ENCODE data around the gene DIP2C. TPM values are rescaled to one million over a fixed set of nuclear protein-coding genes. Genes with fewer than 3 reads are reported as not detected.

DIP2C gene
- total RNA-seq, 4 donors from 2014 or later: 13.4 to 32.0 (median 18.4) TPM

DNA sequence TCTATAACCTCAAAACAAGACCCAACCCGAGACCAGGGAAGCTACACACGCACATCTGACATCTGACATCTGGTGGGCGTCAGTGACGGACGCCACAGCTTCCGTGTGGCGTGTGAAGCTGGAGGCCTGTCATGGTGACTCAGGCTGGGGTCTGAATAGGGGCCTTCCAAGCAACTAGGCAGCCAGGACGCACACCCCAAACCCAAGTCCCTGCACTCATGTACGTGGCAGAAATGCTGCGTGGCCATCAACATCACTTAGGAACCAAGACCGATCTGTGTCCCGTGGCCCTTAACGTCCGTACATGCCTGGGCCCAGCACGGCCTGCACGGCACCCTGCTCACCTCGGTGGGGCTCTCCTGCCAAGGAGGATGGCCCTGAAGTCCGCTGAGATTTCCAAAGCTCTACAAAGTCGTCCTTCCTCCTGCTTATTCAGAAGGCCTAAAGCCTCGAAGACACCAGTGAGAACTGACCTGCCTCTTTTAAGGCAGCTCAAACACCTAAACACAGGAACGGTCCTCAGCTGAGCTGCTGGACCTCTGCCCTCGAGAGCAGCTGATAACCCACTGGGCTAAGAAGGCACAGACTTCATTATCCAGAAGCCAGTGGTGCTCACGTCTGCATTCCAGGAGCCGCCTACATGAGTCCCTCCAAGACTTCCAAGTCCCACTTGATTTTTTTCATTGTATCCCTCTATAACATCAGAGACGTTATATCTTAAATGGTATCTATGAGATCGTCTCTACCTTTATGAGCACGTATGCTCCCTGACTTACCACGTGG is 82.5 kb downstream of the DIP2C start:
- Histone ChIP-seq H3K9me3 (no peaks in the 10 kb centered on the region), H3K4me3 (no peak overlapping the region), H3K36me3 (no peaks in the 10 kb centered on the region), H3K4me1 (peaks cover 9 to 16% (median 14%) of the 10 kb centered on the region in 4 donors), H3K27ac (peak overlapping the region in 3 of 4 donors; percentile 29 to 49 (median 42)), H3K27me3 (no peaks in the 10 kb centered on the region)
- no peak for TF ChIP-seq POLR2A (IDR thresholded peaks at IDR 0.05)
- no peak for TF ChIP-seq CTCF (IDR thresholded peaks at IDR 0.05)
- TF ChIP-seq POLR2AphosphoS5 (IDR thresholded peaks at IDR 0.05): no peak
- no peak for TF ChIP-seq EP300 (IDR thresholded peaks at IDR 0.05; ENCODE audit: low read depth)
- in situ Hi-C loops (cut with MboI; ENCODE audit: low pct_ligation_motif_present in 1 of 4, low pct_unique_long_range_greater_than_20kb in 1 of 4, low sequenced_read_pairs in 3 of 4): no loop called here
- WGBS, 2 donors (ENCODE audit: low coverage in 1 of 2): 62 to 84% methylated on average over 5 to 28 of the region's 28 CpGs
- intact Hi-C loops (cut with DNase I; ENCODE audit: low total_unique reads): no loop called here
- DNase-seq: no peak

GRCh38 chr10:605632-606325 is 83.7 kb downstream of the DIP2C start:
- peak overlapping the region; percentile 54 to 75 (median 62) for H3K27ac ChIP-seq
- peaks cover 9 to 18% (median 17%) of the 10 kb centered on the region in 4 donors for H3K4me1 ChIP-seq
- in situ Hi-C loops (cut with MboI; ENCODE audit: low pct_ligation_motif_present in 1 of 4, low pct_unique_long_range_greater_than_20kb in 1 of 4, low sequenced_read_pairs in 3 of 4) (no loop called here), intact Hi-C loops (cut with DNase I; ENCODE audit: low total_unique reads) (no loop called here)
- TF ChIP-seq EP300 (IDR thresholded peaks at IDR 0.05; ENCODE audit: low read depth) (no peak), CTCF (IDR thresholded peaks at IDR 0.05) (peak in 3 of 5 experiments; percentile 25 to 51 (median 43)), POLR2A (IDR thresholded peaks at IDR 0.05) (no peak)
- no peaks in the 10 kb centered on the region for H3K36me3 ChIP-seq
- H3K27me3 ChIP-seq: no peaks in the 10 kb centered on the region
- WGBS, 2 donors (ENCODE audit: low coverage in 1 of 2): 80 to 96% methylated on average over 9 to 25 of the region's 25 CpGs
- DNase-seq: no peak
- no peak overlapping the region for H3K4me3 ChIP-seq
- no peaks in the 10 kb centered on the region for H3K9me3 ChIP-seq

DNA sequence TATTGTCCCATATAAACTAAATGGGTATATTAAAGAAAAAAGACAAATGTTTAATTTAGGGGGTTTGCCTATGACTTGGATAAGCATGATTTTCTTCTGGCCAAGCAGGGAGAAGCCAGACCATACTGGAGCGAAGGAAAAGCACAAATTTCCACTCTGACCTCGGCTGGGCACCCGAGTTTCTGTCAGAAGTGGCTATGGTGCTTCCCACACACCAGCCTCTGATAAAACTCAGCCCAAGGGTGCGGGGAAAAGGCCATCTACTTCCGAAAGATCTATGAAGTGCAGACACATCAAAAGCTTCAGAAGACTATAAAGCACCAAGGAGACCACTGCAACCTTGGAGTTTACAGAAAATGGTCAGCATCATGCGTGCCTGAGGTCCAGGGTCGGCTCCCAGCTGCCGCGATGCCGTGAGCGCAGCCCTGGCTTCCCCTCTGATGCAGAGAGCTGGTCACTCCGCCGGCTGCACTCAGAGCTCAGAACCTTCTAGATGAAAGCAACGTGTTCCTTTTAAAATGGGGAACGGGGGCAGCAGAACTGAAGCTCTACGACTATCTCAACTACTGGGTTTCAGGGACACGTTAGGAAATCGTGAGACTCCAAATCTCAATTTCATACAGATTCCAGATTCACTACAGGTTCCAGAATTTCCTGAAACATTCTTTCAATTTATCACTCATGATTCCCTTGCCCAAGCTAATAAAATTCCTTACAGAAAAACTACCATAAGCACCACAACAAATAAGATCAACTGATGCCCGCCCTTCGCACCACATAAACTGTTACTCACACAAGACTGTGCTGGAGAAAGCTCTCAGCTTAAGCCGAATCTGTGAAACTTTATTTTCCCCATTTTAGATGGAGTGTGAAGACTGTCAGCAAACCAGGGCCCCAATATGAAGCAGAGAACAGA is 84.5 kb downstream of the DIP2C start:
- no peak for DNase-seq
- no peaks in the 10 kb centered on the region for H3K36me3 ChIP-seq
- no peak overlapping the region for H3K4me3 ChIP-seq
- peaks cover 17 to 24% (median 20%) of the 10 kb centered on the region in 4 donors for H3K4me1 ChIP-seq
- H3K27me3 ChIP-seq: no peaks in the 10 kb centered on the region
- TF ChIP-seq POLR2AphosphoS5 (IDR thresholded peaks at IDR 0.05) (no peak), CTCF (IDR thresholded peaks at IDR 0.05) (no peak), EP300 (IDR thresholded peaks at IDR 0.05; ENCODE audit: low read depth) (no peak), POLR2A (IDR thresholded peaks at IDR 0.05) (no peak)
- no peaks in the 10 kb centered on the region for H3K9me3 ChIP-seq
- in situ Hi-C loops (cut with MboI; ENCODE audit: low pct_ligation_motif_present in 1 of 4, low pct_unique_long_range_greater_than_20kb in 1 of 4, low sequenced_read_pairs in 3 of 4) (no loop called here), intact Hi-C loops (cut with DNase I; ENCODE audit: low total_unique reads) (no loop called here)
- 74 to 88% methylated on average over 18 to 21 of the region's 21 CpGs for WGBS, 2 donors (ENCODE audit: low coverage in 1 of 2)
- H3K27ac ChIP-seq: peak overlapping the region; percentile 54 to 75 (median 62)

Data from transverse colon (tissue), 4 donors.